Endothelial cell of umbilical vein (primary cell): ENCODE data around the gene RNF187. TPM values are rescaled to one million over a fixed set of nuclear protein-coding genes. Genes with fewer than 3 reads are reported as not detected.

Experiments
- BruUV-seq: library from RNA; stranded (reverse); fragments of 400-500 nt; replicated peaks from 2 replicates; lab custom pipeline; 2021; lab: Mats Ljungman, UMichigan
- CTCF ChIA-PET: fragments of 300-600, 350-600 bp; sonication (Branson Sonifier 250); formaldehyde crosslinking; loops from one replicate; lab custom pipeline; 2021; ENCODE audit warnings: antibody characterized with exemption, inconsistent platforms; lab: Charles Lee
- POLR2A ChIA-PET: fragments of 300-600, 350-600 bp; sonication (Branson Sonifier 250); formaldehyde crosslinking; loops from one replicate; lab custom pipeline; 2021; ENCODE audit warnings: antibody characterized with exemption, inconsistent platforms; lab: Charles Lee
- DNase-seq: peaks from one replicate; pipeline ENCODE4 v3.0.0-alpha.2; 2011; ENCODE audit warnings: low read depth, low spot score
- FAIRE-seq: peaks from 2 replicates; lab custom pipeline; 2011; peaks lifted over from hg19 to GRCh38; lab: Jason Lieb, UNC
- H2AFZ ChIP-seq: 2 replicates; pipeline ENCODE4 v1.6.0; 2012; ENCODE audit warnings: low read depth, low read length, control low read depth, inconsistent platforms
- H3K27ac ChIP-seq: 2 replicates; pipeline ENCODE4 v1.5.1; 2011; ENCODE audit warnings: low read depth, mild to moderate bottlenecking, control low read depth, low read length, moderate library complexity; ENCODE audit not compliant: insufficient read depth
- H3K27me3 ChIP-seq, 2 experiments: 2 replicates each; pipeline versions ENCODE4 v1.6.0 to v1.6.1; 2011; ENCODE audit warnings: low read length in 2 of 2, mixed read lengths in 1 of 2; ENCODE audit not compliant: control insufficient read depth in 2 of 2, insufficient read depth in 2 of 2
- H3K36me3 ChIP-seq, 2 experiments: 2 replicates in 1 of 2; 3 replicates in 1 of 2; pipeline ENCODE4 v1.5.1; 2011; ENCODE audit warnings: low read length in 2 of 2, mild to moderate bottlenecking in 1 of 2, moderate library complexity in 1 of 2; ENCODE audit not compliant: control insufficient read depth in 2 of 2, insufficient read depth in 2 of 2; ENCODE audit errors: extremely low read depth in 1 of 2
- H3K4me1 ChIP-seq: 3 replicates; pipeline ENCODE4 v1.5.1; 2011; ENCODE audit warnings: mild to moderate bottlenecking, low read length; ENCODE audit not compliant: control insufficient read depth, insufficient read depth; ENCODE audit errors: extremely low read depth
- H3K4me2 ChIP-seq: 2 replicates; pipeline ENCODE4 v1.6.1; 2011; ENCODE audit warnings: low read length, control low read depth, mixed read lengths; ENCODE audit not compliant: insufficient read depth
- H3K4me3 ChIP-seq, 3 experiments: fragments of 200-600 bp in 1 of 3; sonication (generic), shearing (Covaris generic) in 1 of 3; replicated peaks in 1 of 3; 2 replicates each; pipeline ENCODE4 v1.5.1; 2011 to 2016; ENCODE audit warnings: control low read depth in 3 of 3, low read length in 3 of 3, mild to moderate bottlenecking in 2 of 3, inconsistent platforms in 1 of 3, low read depth in 1 of 3, moderate library complexity in 1 of 3; ENCODE audit not compliant: insufficient read depth in 1 of 3
- H3K79me2 ChIP-seq: 2 replicates; pipeline ENCODE4 v1.6.0; 2012; ENCODE audit warnings: low read length, inconsistent platforms; ENCODE audit not compliant: control insufficient read depth, insufficient read depth
- H3K9ac ChIP-seq: replicated peaks from 2 replicates; pipeline ENCODE3; 2011; ENCODE audit warnings: low read length, control low read depth; ENCODE audit not compliant: insufficient read depth; ENCODE audit errors: extremely low read depth
- H3K9me1 ChIP-seq: replicated peaks from 3 replicates; pipeline ENCODE4 v1.6.0; 2011; ENCODE audit warnings: mild to moderate bottlenecking, low read length; ENCODE audit not compliant: control insufficient read depth, insufficient read depth; ENCODE audit errors: extremely low read depth
- H3K9me3 ChIP-seq: replicated peaks from 2 replicates; pipeline ENCODE4 v1.5.1; 2012; ENCODE audit warnings: low read length, inconsistent platforms; ENCODE audit not compliant: control insufficient read depth, insufficient read depth
- H4K20me1 ChIP-seq: replicated peaks from 2 replicates; pipeline ENCODE3; 2011; ENCODE audit warnings: mild to moderate bottlenecking, low read length; ENCODE audit not compliant: control insufficient read depth, insufficient read depth; ENCODE audit errors: extremely low read depth
- EZH2 ChIP-seq: IDR thresholded peaks from 2 replicates; pipeline ENCODE4 v1.6.1; 2012; ENCODE audit warnings: borderline replicate concordance, low read depth, mild to moderate bottlenecking, moderate library complexity, low read length, inconsistent platforms; ENCODE audit not compliant: severe bottlenecking
- FOS ChIP-seq: IDR thresholded peaks from 2 replicates; pipeline ENCODE4 v1.6.1; 2011; ENCODE audit warnings: mild to moderate bottlenecking, low read length, moderate library complexity, borderline replicate concordance; ENCODE audit not compliant: insufficient read depth
- GATA2 ChIP-seq: IDR thresholded peaks from 2 replicates; pipeline ENCODE4 v1.7.0; 2011; ENCODE audit warnings: low read depth, mild to moderate bottlenecking, moderate library complexity, mixed read lengths, low read length; ENCODE audit not compliant: insufficient read length, insufficient read depth
- JUN ChIP-seq: IDR thresholded peaks from 2 replicates; pipeline ENCODE4 v1.6.1; 2011; ENCODE audit warnings: borderline replicate concordance, low read depth; ENCODE audit not compliant: insufficient read length, insufficient read depth
- MYC ChIP-seq: IDR thresholded peaks from one replicate; pipeline ENCODE4 v1.6.1; 2011; ENCODE audit warnings: mild to moderate bottlenecking, low read depth, low read length
- POLR2A ChIP-seq: IDR thresholded peaks from 2 replicates; pipeline ENCODE4 v1.6.1; 2012; ENCODE audit warnings: low read depth, mild to moderate bottlenecking, control low read depth, low read length
- POLR2AphosphoS5 ChIP-seq: IDR thresholded peaks from 2 replicates; pipeline ENCODE4 v1.6.1; 2012; ENCODE audit warnings: low read depth, mild to moderate bottlenecking, control low read depth, low read length, moderate library complexity; ENCODE audit not compliant: insufficient read depth
- dilution Hi-C: fragments of 300-500 bp; cut with MboI; formaldehyde crosslinking; loops from one replicate; pipeline ENCODE4 v1.15.0; 2019; ENCODE audit warnings: low sequenced_read_pairs; ENCODE audit not compliant: extremely low pct_ligation_motif_present
- intact Hi-C: fragments of 100-400 bp; cut with micrococcal nuclease; formaldehyde crosslinking; loops from one replicate; pipeline ENCODE4 v1.10.0; 2022
- polyA plus RNA-seq, 4 experiments: library from polyadenylated mRNA; depleted of rRNA in 3 of 4; stranded (reverse) in 3 of 4; unstranded in 1 of 4; fragments of >200 nt; gene quantifications; 2 replicates each; pipeline versions ENCODE4 v1.2.1 to v1.2.3, GENCODE V29; 2011 to 2012; ENCODE audit warnings: missing spikeins in 1 of 4
- total RNA-seq: library from RNA; stranded (reverse); gene quantifications from 2 replicates; pipeline ENCODE4 v1.2.3, GENCODE V29; 2021
- TF ChIP-seq, protein P1 (sequence below): IDR thresholded peaks from 2 replicates; pipeline ENCODE4 v1.6.1; 2011; ENCODE audit not compliant: insufficient read depth, insufficient read length
- TF ChIP-seq, protein P2 (sequence below), 2 donors: IDR thresholded peaks; 1 replicate in 1 of 2; 2 replicates in 1 of 2; pipeline ENCODE4 v1.5.1; 2011; ENCODE audit warnings: low read length in 2 of 2, mild to moderate bottlenecking in 2 of 2, moderate library complexity in 2 of 2, control low read depth in 1 of 2, inconsistent platforms in 1 of 2, low read depth in 1 of 2; ENCODE audit not compliant: insufficient read depth in 1 of 2; ENCODE audit errors: extremely low read depth in 1 of 2

The RNF187 gene
- total and polyA plus RNA-seq, 2 donors (not counting 3 experiments of a cell fraction or from before 2014, with no cell fraction given), result 48.0 to 86.4 TPM

DNA sequence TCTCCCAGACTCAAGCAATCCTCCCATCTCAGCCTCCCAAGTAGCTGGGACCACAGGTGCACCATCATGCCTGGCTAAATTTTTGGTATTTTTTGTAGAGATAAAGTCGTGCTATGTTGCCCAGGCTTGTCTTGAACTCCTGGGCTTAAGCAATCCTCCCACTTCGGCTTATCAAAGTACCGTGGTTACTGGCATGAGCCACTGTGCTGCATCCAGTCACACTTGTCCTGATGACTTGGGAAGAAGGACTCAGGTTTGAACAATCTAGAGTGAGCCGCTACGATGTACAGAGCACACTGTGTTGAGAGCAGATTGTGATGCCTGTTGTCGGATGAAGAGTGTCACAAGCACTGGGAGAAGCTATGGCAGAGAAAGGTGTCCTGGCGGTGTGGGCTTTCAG, 27.2 kb downstream of the RNF187 start:
- dilution Hi-C loops (no loop called here), intact Hi-C loops (loop anchor here (2.0 kb wide), 2 partner anchors 136 to 278 kb away; no protein-coding TSS in a partner anchor)
- no peaks in the 10 kb centered on the region for H4K20me1 ChIP-seq
- BruUV-seq, result no TSS peak
- no peak for FAIRE-seq
- no peak overlapping the region for H2AFZ ChIP-seq
- H3K9me1 ChIP-seq, result no peaks in the 10 kb centered on the region
- H3K79me2 ChIP-seq, result no peaks in the 10 kb centered on the region
- TF ChIP-seq, protein P1, sequence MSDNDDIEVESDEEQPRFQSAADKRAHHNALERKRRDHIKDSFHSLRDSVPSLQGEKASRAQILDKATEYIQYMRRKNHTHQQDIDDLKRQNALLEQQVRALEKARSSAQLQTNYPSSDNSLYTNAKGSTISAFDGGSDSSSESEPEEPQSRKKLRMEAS, result no peak
- TF ChIP-seq GATA2 (no peak), MYC (no peak), FOS (no peak), POLR2AphosphoS5 (no peak), POLR2A (no peak), JUN (no peak), EZH2 (no peak)
- TF ChIP-seq, protein P2, sequence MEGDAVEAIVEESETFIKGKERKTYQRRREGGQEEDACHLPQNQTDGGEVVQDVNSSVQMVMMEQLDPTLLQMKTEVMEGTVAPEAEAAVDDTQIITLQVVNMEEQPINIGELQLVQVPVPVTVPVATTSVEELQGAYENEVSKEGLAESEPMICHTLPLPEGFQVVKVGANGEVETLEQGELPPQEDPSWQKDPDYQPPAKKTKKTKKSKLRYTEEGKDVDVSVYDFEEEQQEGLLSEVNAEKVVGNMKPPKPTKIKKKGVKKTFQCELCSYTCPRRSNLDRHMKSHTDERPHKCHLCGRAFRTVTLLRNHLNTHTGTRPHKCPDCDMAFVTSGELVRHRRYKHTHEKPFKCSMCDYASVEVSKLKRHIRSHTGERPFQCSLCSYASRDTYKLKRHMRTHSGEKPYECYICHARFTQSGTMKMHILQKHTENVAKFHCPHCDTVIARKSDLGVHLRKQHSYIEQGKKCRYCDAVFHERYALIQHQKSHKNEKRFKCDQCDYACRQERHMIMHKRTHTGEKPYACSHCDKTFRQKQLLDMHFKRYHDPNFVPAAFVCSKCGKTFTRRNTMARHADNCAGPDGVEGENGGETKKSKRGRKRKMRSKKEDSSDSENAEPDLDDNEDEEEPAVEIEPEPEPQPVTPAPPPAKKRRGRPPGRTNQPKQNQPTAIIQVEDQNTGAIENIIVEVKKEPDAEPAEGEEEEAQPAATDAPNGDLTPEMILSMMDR (IDR thresholded peaks at IDR 0.05; ENCODE audit: extremely low read depth in 1 of 2, insufficient read depth in 1 of 2, low read depth in 1 of 2, low read length in 2 of 2), result no peak
- CTCF ChIA-PET, result interaction anchor here (1.1 to 2.6 kb wide), 6 partner anchors 13 to 384 kb away, joined by 3 to 12 read pairs (median 10); a partner anchor contains a TSS
- no peaks in the 10 kb centered on the region for H3K4me1 ChIP-seq
- no peak overlapping the region for H3K9ac ChIP-seq
- H3K27me3 ChIP-seq, result peaks cover 19 to 22% of the 10 kb centered on the region in 2 experiments
- no peak overlapping the region for H3K4me2 ChIP-seq
- no peaks in the 10 kb centered on the region for H3K36me3 ChIP-seq
- H3K27ac ChIP-seq, result no peak overlapping the region
- POLR2A ChIA-PET, result no interaction called here
- no peaks in the 10 kb centered on the region for H3K9me3 ChIP-seq
- H3K4me3 ChIP-seq, result no peak overlapping the region
- no peak for DNase-seq
